Measurements from ENCODE around the gene HDAC9.

Gene HDAC9

DNA sequence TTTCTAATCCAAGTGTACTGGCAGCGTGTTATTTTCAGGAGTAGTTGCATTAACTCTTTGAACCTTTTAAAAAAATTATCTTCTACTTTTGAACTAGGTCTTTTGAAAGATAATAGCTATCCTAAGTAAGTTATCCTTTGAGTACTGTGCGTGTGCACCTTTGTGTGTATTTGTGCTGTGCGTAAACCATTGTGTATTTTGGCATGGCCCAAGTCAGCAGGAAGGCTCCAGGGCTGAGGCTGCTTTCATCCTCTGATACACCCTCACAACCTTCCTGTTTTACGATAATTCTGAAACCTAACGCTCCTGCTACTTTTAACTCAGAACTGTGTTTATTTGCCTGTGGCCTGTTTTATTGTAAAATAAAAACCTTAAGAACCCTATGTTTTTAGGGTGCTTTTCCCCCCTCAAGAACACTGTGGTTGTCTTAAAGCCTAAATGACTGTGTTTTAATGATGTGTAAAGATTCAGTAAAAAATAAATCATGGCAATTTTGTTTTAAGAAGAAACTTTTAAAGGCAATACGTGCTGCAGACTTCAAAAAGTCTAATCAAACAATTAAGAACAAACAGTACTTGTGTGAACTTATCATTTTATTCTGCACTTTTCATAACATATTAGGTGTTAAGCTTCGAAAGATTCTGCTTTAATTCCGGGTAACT, 57.5 kb downstream of the HDAC9 start:
- no peak for DNase-seq
- H3K27me3 ChIP-seq (ENCODE audit: control insufficient read depth in 1 of 2, insufficient read depth in 1 of 2, low read length in 2 of 2), result no peaks in the 10 kb centered on the region
- no peak overlapping the region for H2AFZ ChIP-seq (ENCODE audit: low read depth, low read length)
- no peak overlapping the region for H4K91ac ChIP-seq (ENCODE audit: low read length)
- H3K14ac ChIP-seq (ENCODE audit: low read length in 2 of 2), result no peak overlapping the region
- H3K9ac ChIP-seq (ENCODE audit: low read length), result no peak overlapping the region
- no peak overlapping the region for H3K23ac ChIP-seq (ENCODE audit: low read length in 2 of 2)
- no peaks in the 10 kb centered on the region for H3K9me3 ChIP-seq (ENCODE audit: control insufficient read depth, low read length)
- H2BK12ac ChIP-seq (ENCODE audit: low read length in 2 of 2), result no peak overlapping the region
- no peak overlapping the region for H2BK5ac ChIP-seq (ENCODE audit: low read depth, low read length, poor library complexity, severe bottlenecking)
- H2AK5ac ChIP-seq (ENCODE audit: low read length, severe bottlenecking), result no peak overlapping the region
- H3K4ac ChIP-seq (ENCODE audit: low read depth in 1 of 2, low read length in 2 of 2), result no peak overlapping the region
- peaks cover 4% of the 10 kb centered on the region for H3K79me1 ChIP-seq (replicated peaks; ENCODE audit: low read length, poor library complexity, severe bottlenecking)
- H2BK15ac ChIP-seq (ENCODE audit: low read depth, poor library complexity, severe bottlenecking), result no peak overlapping the region
- H3K36me3 ChIP-seq (ENCODE audit: control insufficient read depth in 1 of 2, insufficient read depth in 2 of 2, low read depth in 1 of 2, low read length in 2 of 2), result no peaks in the 10 kb centered on the region
- H3K18ac ChIP-seq (ENCODE audit: low read depth in 1 of 2, low read length in 2 of 2), result no peak overlapping the region
- H4K8ac ChIP-seq (ENCODE audit: low read length), result no peak overlapping the region
- no peak overlapping the region for H2BK120ac ChIP-seq (ENCODE audit: low read depth, low read length)
- H3K4me1 ChIP-seq (ENCODE audit: control insufficient read depth, insufficient read depth, low read depth, low read length), result peaks cover 1% of the 10 kb centered on the region
- no peak overlapping the region for H3K4me3 ChIP-seq (ENCODE audit: insufficient read depth in 1 of 2, low read depth in 1 of 2, low read length in 2 of 2)
- no peak overlapping the region for H3K27ac ChIP-seq (ENCODE audit: low read length, poor library complexity, severe bottlenecking)
- H3K4me2 ChIP-seq (ENCODE audit: low read length, poor library complexity, severe bottlenecking), result no peak overlapping the region
- 100% methylated on average over 2 of the region's 8 CpGs for WGBS

DNA sequence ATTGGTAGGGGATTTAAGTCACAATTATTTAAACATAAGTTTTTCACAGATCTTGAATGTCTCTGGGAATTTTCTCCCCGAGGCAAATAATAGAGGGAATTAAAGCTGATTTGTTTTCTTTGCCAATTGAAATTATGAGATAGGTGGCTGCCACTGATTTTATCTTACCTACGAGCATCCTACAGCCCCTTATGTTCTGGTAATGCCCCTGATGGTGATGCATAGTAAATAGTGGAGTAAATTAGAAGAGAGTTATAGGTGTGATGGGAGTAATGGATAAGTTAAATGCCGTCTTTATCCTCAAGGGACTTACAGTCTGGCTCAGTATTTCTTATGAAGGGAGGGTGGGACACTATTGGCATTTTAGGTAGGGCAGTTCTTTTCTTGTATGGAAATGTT, 58.1 kb downstream of the HDAC9 start:
- Histone ChIP-seq H3K9me3 (ENCODE audit: control insufficient read depth, low read length) (no peaks in the 10 kb centered on the region), H2AFZ (ENCODE audit: low read depth, low read length) (no peak overlapping the region), H4K8ac (ENCODE audit: low read length) (no peak overlapping the region), H2AK5ac (ENCODE audit: low read length, severe bottlenecking) (no peak overlapping the region), H3K18ac (ENCODE audit: low read depth in 1 of 2, low read length in 2 of 2) (no peak overlapping the region), H2BK15ac (ENCODE audit: low read depth, poor library complexity, severe bottlenecking) (no peak overlapping the region), H3K79me1 (replicated peaks; ENCODE audit: low read length, poor library complexity, severe bottlenecking) (peaks cover 4% of the 10 kb centered on the region), H4K91ac (ENCODE audit: low read length) (no peak overlapping the region), H3K4me2 (ENCODE audit: low read length, poor library complexity, severe bottlenecking) (no peak overlapping the region), H2BK5ac (ENCODE audit: low read depth, low read length, poor library complexity, severe bottlenecking) (no peak overlapping the region), H3K4ac (ENCODE audit: low read depth in 1 of 2, low read length in 2 of 2) (no peak overlapping the region), H3K4me1 (ENCODE audit: control insufficient read depth, insufficient read depth, low read depth, low read length) (peaks cover 1% of the 10 kb centered on the region), H3K14ac (ENCODE audit: low read length in 2 of 2) (no peak overlapping the region), H3K23ac (ENCODE audit: low read length in 2 of 2) (no peak overlapping the region), H3K27me3 (ENCODE audit: control insufficient read depth in 1 of 2, insufficient read depth in 1 of 2, low read length in 2 of 2) (no peaks in the 10 kb centered on the region), H3K9ac (ENCODE audit: low read length) (no peak overlapping the region), H2BK120ac (ENCODE audit: low read depth, low read length) (no peak overlapping the region), H3K27ac (ENCODE audit: low read length, poor library complexity, severe bottlenecking) (no peak overlapping the region), H2BK12ac (ENCODE audit: low read length in 2 of 2) (no peak overlapping the region), H3K36me3 (ENCODE audit: control insufficient read depth in 1 of 2, insufficient read depth in 2 of 2, low read depth in 1 of 2, low read length in 2 of 2) (no peaks in the 10 kb centered on the region), H3K4me3 (ENCODE audit: insufficient read depth in 1 of 2, low read depth in 1 of 2, low read length in 2 of 2) (no peak overlapping the region)
- no peak for DNase-seq
- 93% methylated on average over 3 of the region's 3 CpGs for WGBS

DNA sequence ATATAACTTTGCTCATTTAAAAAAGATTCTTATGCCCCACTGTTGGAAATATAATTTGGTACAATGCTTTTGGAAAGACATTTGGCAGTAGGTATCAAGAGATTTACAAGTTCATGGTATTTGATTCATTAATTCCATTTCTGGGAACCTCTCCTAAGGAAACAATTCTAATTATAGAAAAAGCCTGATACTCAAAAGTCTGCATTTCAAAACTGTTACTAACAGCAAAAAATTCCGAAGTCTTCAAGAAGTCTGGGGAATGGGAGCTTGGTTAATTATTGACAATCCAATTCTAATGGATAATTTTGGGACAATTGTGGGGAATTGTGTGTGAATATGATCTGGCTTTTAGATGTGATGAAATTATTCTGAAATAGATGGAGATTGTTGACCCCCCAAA, 59.6 kb downstream of the HDAC9 start:
- Histone ChIP-seq H2BK5ac (ENCODE audit: low read depth, low read length, poor library complexity, severe bottlenecking) (no peak overlapping the region), H3K27ac (ENCODE audit: low read length, poor library complexity, severe bottlenecking) (no peak overlapping the region), H3K4me3 (ENCODE audit: insufficient read depth in 1 of 2, low read depth in 1 of 2, low read length in 2 of 2) (no peak overlapping the region), H3K27me3 (ENCODE audit: control insufficient read depth in 1 of 2, insufficient read depth in 1 of 2, low read length in 2 of 2) (no peaks in the 10 kb centered on the region), H3K4me2 (ENCODE audit: low read length, poor library complexity, severe bottlenecking) (no peak overlapping the region), H2BK120ac (ENCODE audit: low read depth, low read length) (no peak overlapping the region), H2AK5ac (ENCODE audit: low read length, severe bottlenecking) (no peak overlapping the region), H3K18ac (ENCODE audit: low read depth in 1 of 2, low read length in 2 of 2) (no peak overlapping the region), H4K8ac (ENCODE audit: low read length) (no peak overlapping the region), H3K9ac (ENCODE audit: low read length) (no peak overlapping the region), H2AFZ (ENCODE audit: low read depth, low read length) (no peak overlapping the region), H3K23ac (ENCODE audit: low read length in 2 of 2) (no peak overlapping the region), H3K4ac (ENCODE audit: low read depth in 1 of 2, low read length in 2 of 2) (no peak overlapping the region), H3K4me1 (ENCODE audit: control insufficient read depth, insufficient read depth, low read depth, low read length) (peaks cover 1% of the 10 kb centered on the region), H2BK12ac (ENCODE audit: low read length in 2 of 2) (no peak overlapping the region), H4K91ac (ENCODE audit: low read length) (no peak overlapping the region), H2BK15ac (ENCODE audit: low read depth, poor library complexity, severe bottlenecking) (no peak overlapping the region), H3K36me3 (ENCODE audit: control insufficient read depth in 1 of 2, insufficient read depth in 2 of 2, low read depth in 1 of 2, low read length in 2 of 2) (no peaks in the 10 kb centered on the region), H3K79me1 (replicated peaks; ENCODE audit: low read length, poor library complexity, severe bottlenecking) (peaks cover 4% of the 10 kb centered on the region), H3K9me3 (ENCODE audit: control insufficient read depth, low read length) (no peaks in the 10 kb centered on the region), H3K14ac (ENCODE audit: low read length in 2 of 2) (no peak overlapping the region)
- 100% methylated on average over 1 of the region's 1 CpG for WGBS
- DNase-seq, result no peak

DNA sequence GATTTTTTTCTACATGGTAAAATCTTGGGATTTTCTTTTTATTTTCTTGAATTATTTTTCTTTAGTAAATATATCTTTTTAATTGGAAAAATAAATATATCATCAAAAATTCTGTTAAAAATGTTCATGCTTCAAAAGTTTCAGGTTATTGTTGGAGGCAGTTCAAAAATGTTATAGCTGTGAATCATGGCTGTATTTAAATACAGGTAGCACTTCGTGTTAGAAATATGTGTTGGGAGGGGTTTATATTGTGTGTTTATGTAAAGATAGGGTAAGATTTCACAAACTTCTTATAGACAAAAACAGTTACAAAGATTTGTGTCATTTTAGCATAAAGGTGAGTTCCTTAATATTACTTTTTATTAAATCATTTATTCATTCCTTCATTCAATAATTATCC, 60.4 kb downstream of the HDAC9 start:
- Histone ChIP-seq H3K9ac (ENCODE audit: low read length) (no peak overlapping the region), H3K4ac (ENCODE audit: low read depth in 1 of 2, low read length in 2 of 2) (no peak overlapping the region), H2BK120ac (ENCODE audit: low read depth, low read length) (no peak overlapping the region), H2BK15ac (ENCODE audit: low read depth, poor library complexity, severe bottlenecking) (no peak overlapping the region), H3K79me1 (replicated peaks; ENCODE audit: low read length, poor library complexity, severe bottlenecking) (peaks cover 1% of the 10 kb centered on the region), H4K91ac (ENCODE audit: low read length) (no peak overlapping the region), H3K4me3 (ENCODE audit: insufficient read depth in 1 of 2, low read depth in 1 of 2, low read length in 2 of 2) (no peak overlapping the region), H3K4me1 (ENCODE audit: control insufficient read depth, insufficient read depth, low read depth, low read length) (peaks cover 1% of the 10 kb centered on the region), H2AK5ac (ENCODE audit: low read length, severe bottlenecking) (no peak overlapping the region), H3K18ac (ENCODE audit: low read depth in 1 of 2, low read length in 2 of 2) (no peak overlapping the region), H3K4me2 (ENCODE audit: low read length, poor library complexity, severe bottlenecking) (no peak overlapping the region), H2BK5ac (ENCODE audit: low read depth, low read length, poor library complexity, severe bottlenecking) (no peak overlapping the region), H2BK12ac (ENCODE audit: low read length in 2 of 2) (no peak overlapping the region), H4K8ac (ENCODE audit: low read length) (no peak overlapping the region), H3K27me3 (ENCODE audit: control insufficient read depth in 1 of 2, insufficient read depth in 1 of 2, low read length in 2 of 2) (no peaks in the 10 kb centered on the region), H3K27ac (ENCODE audit: low read length, poor library complexity, severe bottlenecking) (no peak overlapping the region), H2AFZ (ENCODE audit: low read depth, low read length) (no peak overlapping the region), H3K36me3 (ENCODE audit: control insufficient read depth in 1 of 2, insufficient read depth in 2 of 2, low read depth in 1 of 2, low read length in 2 of 2) (no peaks in the 10 kb centered on the region), H3K14ac (ENCODE audit: low read length in 2 of 2) (no peak overlapping the region), H3K23ac (ENCODE audit: low read length in 2 of 2) (no peak overlapping the region), H3K9me3 (ENCODE audit: control insufficient read depth, low read length) (no peaks in the 10 kb centered on the region)
- DNase-seq, result no peak
- 88% methylated on average over 1 of the region's 1 CpG for WGBS
